GM18505 (cell line): Measurements from ENCODE around the gene CCNJ.

Source experiments
- ATAC-seq: cut with Tn5 transposase; IDR thresholded peaks from one replicate; pipeline ENCODE4 v1.9.1; 2021; ENCODE audit not compliant: unreplicated experiment
- POLR2A ChIP-seq: IDR thresholded peaks from 4 replicates; pipeline ENCODE4 v1.6.1; 2011; ENCODE audit warnings: borderline replicate concordance; ENCODE audit not compliant: insufficient read depth, insufficient read length; ENCODE audit errors: extremely low read depth

CCNJ gene

GRCh38 chr10:96082153-96082552 lies 38.8 kb downstream of the CCNJ start:
- no peak for TF ChIP-seq POLR2A
- ATAC-seq: no peak

GRCh38 chr10:96082748-96083147 lies 39.4 kb downstream of the CCNJ start:
- no peak for TF ChIP-seq POLR2A
- ATAC-seq: no peak

DNA sequence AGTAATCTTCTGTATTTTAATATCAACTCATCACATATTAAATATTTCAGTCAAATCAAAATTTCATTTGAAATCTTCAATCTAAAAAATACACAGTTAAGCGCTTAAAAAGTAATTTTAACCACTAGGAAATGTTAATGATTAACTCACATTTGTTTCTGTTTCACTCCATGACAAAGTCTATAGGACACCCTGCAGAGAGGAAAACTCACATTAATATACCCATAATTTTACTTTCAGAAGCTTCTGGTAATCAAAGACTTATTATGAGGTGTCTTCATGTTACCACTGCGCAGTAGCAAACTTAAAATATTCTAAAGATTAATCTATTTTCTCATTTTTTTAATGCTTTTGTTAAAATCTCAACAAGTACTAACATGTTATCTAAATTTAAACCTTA lies 45.7 kb downstream of the CCNJ start:
- no peak for TF ChIP-seq POLR2A
- no peak for ATAC-seq

DNA sequence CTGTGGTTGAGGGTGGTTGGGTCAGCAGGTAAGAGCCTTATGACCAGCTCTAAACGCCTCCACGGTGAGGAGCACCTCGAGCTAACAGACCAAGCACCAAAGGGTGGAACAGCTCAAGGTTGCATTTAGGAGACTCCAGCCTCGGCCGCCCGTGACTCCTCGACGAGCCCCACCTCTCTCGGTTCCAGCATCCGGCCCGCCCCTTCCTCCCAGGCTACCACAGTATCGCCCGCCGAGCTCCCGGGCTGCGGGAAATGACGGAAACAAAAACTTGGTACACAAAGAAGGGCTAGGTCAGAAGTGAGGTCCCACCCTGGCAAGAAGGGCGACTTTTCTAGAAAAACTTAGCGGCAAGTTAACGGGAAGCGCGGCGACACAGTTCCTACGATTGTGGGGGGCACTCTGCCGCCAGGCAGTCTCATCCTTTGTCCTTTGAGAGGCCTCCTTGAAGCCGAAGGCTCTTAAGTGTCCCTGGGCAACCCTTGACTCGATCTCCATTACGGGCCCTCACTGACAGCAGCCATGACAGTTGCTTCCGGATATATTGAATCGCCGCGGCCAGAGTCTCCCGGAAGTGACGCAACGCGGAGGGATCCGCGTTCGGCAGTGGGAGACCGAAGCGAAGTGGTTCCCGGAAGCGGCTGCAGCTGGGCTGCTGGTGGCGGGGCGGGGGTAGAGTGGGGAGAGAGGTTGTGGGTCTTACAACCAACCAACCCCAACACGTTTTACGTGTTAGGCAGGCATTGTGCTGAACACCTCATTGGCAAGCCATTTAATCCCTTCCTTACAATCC lies 46.5 kb downstream of the CCNJ start:
- TF ChIP-seq POLR2A: peak; percentile 94
- ATAC-seq: peak; percentile 88

DNA sequence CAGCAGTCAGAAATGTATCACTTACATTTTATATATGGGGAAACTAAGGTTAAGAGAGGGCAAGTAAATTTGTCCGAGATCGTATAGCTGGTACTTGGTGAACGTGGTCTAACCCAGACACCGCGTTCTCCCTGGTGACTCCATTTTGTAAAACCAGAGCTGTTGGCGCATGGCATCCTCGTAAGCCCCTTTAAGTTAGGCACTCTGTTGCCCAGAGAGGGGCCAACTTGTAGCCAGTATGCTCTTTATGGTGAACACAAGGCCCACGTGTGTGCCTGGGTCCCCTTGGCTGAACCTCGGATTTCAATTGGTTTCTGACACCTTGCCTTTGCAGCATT lies 47.0 kb downstream of the CCNJ start:
- no peak for ATAC-seq
- no peak for TF ChIP-seq POLR2A

DNA sequence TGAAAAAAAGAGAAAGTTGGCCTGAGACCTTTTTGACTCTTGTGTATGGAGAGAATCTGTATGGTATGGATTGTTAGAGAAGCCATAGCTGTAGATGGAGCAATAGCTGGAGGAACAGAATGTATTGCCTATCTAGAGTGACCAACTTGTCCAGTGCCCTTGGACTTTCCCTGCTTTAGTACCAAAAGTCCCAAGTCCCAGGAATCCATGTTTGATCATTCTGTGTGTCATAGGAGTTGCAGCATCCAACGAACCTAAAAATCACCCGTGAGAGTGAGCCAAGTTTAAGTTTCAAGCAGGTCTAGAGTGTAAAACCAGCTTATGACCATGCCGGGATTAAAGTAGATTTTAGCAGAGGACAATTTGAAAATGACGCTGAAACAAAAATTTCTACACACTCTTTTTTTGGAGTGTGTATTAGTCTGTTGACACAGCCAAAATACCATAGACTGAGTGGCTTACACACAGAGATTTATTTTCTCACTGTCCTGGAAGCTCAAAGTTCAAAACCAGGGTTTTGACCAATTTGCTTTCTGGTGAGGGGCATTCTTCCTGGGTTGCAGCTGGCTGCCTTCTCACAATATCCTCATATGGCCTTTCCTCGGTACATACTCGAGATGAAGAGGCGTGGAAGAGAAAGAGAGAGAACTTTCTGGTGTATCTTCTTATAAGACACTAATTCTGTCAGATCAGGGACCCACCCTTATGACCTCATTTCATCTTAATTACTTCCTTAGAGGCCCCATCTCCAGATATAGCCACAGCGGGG lies 49.8 kb downstream of the CCNJ start:
- ATAC-seq: no peak
- TF ChIP-seq POLR2A: no peak

DNA sequence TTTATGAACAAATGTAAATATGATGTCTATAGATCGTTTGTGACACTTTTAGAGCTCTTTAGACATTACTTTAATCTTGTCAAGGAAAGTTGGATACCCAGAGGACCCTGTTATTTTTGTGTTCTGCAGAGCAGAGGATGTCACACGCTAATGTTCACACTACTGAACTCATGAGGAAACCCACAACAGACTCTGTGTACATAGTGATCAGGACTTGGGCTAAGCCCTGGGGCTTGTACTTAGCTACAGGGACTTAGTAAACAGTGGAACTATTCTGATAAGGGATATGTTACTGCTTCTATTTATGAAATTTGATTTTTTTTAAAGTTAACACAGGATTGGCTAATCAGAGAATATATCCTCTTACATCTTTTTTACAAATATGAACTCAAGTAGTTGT lies 50.6 kb downstream of the CCNJ start:
- no peak for ATAC-seq
- TF ChIP-seq POLR2A: no peak

GRCh38 chr10:96096958-96097357 lies 53.6 kb downstream of the CCNJ start:
- TF ChIP-seq POLR2A: no peak
- ATAC-seq: no peak

DNA sequence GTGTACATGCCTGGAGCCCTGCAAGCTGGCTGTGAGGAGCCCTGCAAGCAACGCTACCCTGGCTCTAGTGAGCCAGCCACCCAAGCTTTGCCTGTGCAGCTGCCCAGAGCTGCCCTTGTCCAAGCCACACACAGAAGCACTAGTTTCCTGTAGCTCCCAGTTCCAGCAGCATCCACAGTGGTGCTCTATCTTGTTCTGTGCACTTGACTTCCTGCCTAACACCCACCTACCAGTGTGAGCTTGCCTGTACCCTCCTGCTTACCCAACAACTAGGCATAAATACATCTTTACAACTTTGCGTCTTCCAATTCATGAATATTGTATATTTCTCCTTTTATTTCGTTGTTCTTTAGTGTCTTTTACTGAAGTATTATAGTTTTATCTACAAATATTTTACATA lies 54.5 kb downstream of the CCNJ start:
- ATAC-seq: no peak
- no peak for TF ChIP-seq POLR2A

GRCh38 chr10:96107623-96108038 lies 64.2 kb downstream of the CCNJ start:
- TF ChIP-seq POLR2A: no peak
- ATAC-seq: no peak
